H1 (cell line): ENCODE measurements around the gene HOTAIR. TPM values are rescaled to one million over a fixed set of nuclear protein-coding genes. Genes with fewer than 3 reads are reported as not detected.

Experiments
- JUN ChIP-seq: IDR thresholded peaks from 2 replicates; pipeline ENCODE4 v1.6.1; 2011; ENCODE audit warnings: low read depth, mild to moderate bottlenecking, improper control_type of control experiment, low read length
- polyA plus RNA-seq, 7 experiments: library from polyadenylated mRNA; depleted of rRNA in 3 of 7; stranded (reverse) in 5 of 7; unstranded in 2 of 7; fragments of >200 nt in 5 of 7; fragments of 200-250 nt in 2 of 7; gene quantifications; 1 replicate in 5 of 7; 2 replicates in 1 of 7; 4 replicates in 1 of 7; pipeline versions ENCODE4 v1.2.1 to v1.2.3, GENCODE V29; 2011 to 2013; ENCODE audit warnings: missing spikeins in 2 of 7, mixed read lengths in 2 of 7
- total RNA-seq: library from RNA; stranded (reverse); fragmentation: NEBNext Ultra II Directional; extraction: Animal tissue kit (Norgen Biotek cat#: 25700); gene quantifications from 2 replicates; pipeline ENCODE4 v1.2.1, GENCODE V29; 2021

HOTAIR gene
- total and polyA plus RNA-seq, 2 of the 8 experiments (the other 6 are each of a cell fraction or from before 2014, with no cell fraction given): not detected

DNA sequence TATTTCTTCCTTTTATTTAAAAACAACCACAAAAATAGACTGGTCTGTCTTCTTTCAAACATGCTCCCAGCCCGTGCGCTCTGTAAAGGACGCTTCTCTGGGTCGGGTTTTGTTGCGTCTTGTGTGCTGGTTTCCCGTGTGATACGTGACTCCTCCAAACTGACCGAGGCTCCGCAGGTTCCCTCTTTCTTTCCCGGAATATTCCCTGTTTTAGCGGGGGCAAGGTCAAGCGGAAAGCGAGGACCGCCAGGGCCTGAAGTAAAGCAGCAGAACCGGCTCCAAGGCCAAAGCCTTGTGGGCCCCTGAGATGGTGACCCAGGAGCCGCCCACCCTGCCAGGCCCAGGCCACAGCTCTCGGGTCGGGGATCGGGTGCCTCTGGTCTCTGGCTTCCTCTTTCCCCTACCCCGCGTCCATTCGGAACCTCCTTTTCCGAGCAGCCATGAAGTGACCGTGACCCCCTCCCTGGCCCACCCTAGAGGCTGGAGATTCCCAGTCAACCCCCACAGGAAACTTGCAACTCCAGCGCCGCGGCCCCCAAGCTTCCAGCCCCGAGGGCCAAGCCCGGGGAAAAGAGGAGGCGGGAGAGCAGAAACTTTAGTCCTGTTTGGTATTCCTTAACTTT lies 9.3 kb upstream of the HOTAIR start (continued):
- no peak for TF ChIP-seq JUN
